K562 (cell line): Measurements from ENCODE around the gene MAL.

ENCODE experiments used
- CHD4 ChIP-seq: fragments of 200-600 bp; sonication (generic); IDR thresholded peaks from 3 replicates; pipeline ENCODE4 v1.6.1; 2012; ENCODE audit warnings: low read depth, mild to moderate bottlenecking, mixed read lengths, low read length, inconsistent platforms; ENCODE audit not compliant: insufficient read depth, insufficient replicate concordance, poor library complexity, severe bottlenecking
- CTCF ChIP-seq, 3 experiments: IDR thresholded peaks in 2 of 3; conservative IDR thresholded peaks in 1 of 3; 2 replicates each; pipeline ENCODE4 v1.5.1; 2011 to 2012; ENCODE audit warnings: low read length in 3 of 3, mild to moderate bottlenecking in 3 of 3, control low read depth in 2 of 3, improper control_type of control experiment in 1 of 3, inconsistent platforms in 1 of 3, low read depth in 1 of 3, mixed read lengths in 1 of 3, moderate library complexity in 1 of 3; ENCODE audit not compliant: insufficient read depth in 2 of 3
- MIER1 ChIP-seq: fragments of 450-650 bp; IDR thresholded peaks from 2 replicates; pipeline ENCODE4 v1.6.1; 2016; ENCODE audit warnings: antibody characterized with exemption, mild to moderate bottlenecking, low read depth
- RBM39 ChIP-seq: fragments of 200-400 bp; formaldehyde crosslinking; optimal IDR thresholded peaks from 2 replicates; pipeline ENCODE3; 2018; ENCODE audit warnings: low read depth, low read length
- SP2 ChIP-seq: IDR thresholded peaks from 2 replicates; pipeline ENCODE4 v1.6.1; 2011; ENCODE audit warnings: mild to moderate bottlenecking, low read depth, low read length, moderate library complexity; ENCODE audit not compliant: poor library complexity, severe bottlenecking; ENCODE audit errors: extremely low read depth
- ZFX ChIP-seq: sonication (generic); formaldehyde crosslinking; IDR thresholded peaks from 2 replicates; pipeline ENCODE4 v1.8.0; 2022; ENCODE audit warnings: mild to moderate bottlenecking, missing genetic modification reagents, moderate library complexity
- ZNF143 ChIP-seq: sonication (generic); formaldehyde crosslinking; IDR thresholded peaks from 2 replicates; pipeline ENCODE4 v1.9.0; 2022; ENCODE audit warnings: mild to moderate bottlenecking, missing genetic modification reagents

- TF ChIP-seq ZNF143 (CRISPR knock-in tag): no peak
- TF ChIP-seq SP2: no peak
- no peak for TF ChIP-seq ZFX (CRISPR knock-in tag)
- TF ChIP-seq RBM39: no peak
- no peak for TF ChIP-seq MIER1
- TF ChIP-seq CTCF (IDR thresholded peaks at IDR 0.05 in 2 of 3, conservative IDR thresholded peaks at IDR 0.05 in 1 of 3; ENCODE audit: insufficient read depth in 2 of 3, low read depth in 1 of 3, low read length in 3 of 3): no peak
- no peak for TF ChIP-seq CHD4
Measured at GRCh38 chr2:95015261-95015912, 10.1 kb upstream of the MAL start.
